ENCODE data around the gene LTBP4.

GRCh38 chr19:40658031-40658430, 56.9 kb downstream of the LTBP4 start:
- TF ChIP-seq CEBPB (IDR thresholded peaks at IDR 0.05; ENCODE audit: borderline replicate concordance, low read depth, low read length) (no peak), ZNF30 (CRISPR knock-in tag; IDR thresholded peaks at IDR 0.05) (no peak), ZFP36 (IDR thresholded peaks at IDR 0.05; ENCODE audit: borderline replicate concordance, low read depth, low read length, partially characterized antibody) (no peak), MTF2 (CRISPR knock-in tag; IDR thresholded peaks at IDR 0.05; ENCODE audit: borderline replicate concordance) (no peak), CREB1 (IDR thresholded peaks at IDR 0.05) (no peak), CREB1 (CRISPR knock-in tag; IDR thresholded peaks at IDR 0.05) (no peak), DR1 (CRISPR knock-in tag; IDR thresholded peaks at IDR 0.05) (no peak), SOX5 (CRISPR knock-in tag; IDR thresholded peaks at IDR 0.05; ENCODE audit: borderline replicate concordance) (no peak)

Measured in HepG2 (cell line).